Fibroblast of pulmonary artery (primary cell): ENCODE data around the gene NRGN.

Experiments
- DNase-seq: peaks from one replicate; pipeline ENCODE4 v3.0.0-alpha.2; 2010; ENCODE audit warnings: low read depth
- H3K4me3 ChIP-seq: replicated peaks from 2 replicates; pipeline ENCODE4 v1.5.1; 2011; ENCODE audit warnings: low read depth, mild to moderate bottlenecking, control low read depth, low read length, moderate library complexity
- CTCF ChIP-seq: IDR thresholded peaks from 2 replicates; pipeline ENCODE4 v1.5.1; 2011; ENCODE audit warnings: mild to moderate bottlenecking, control low read depth, low read length, inconsistent platforms; ENCODE audit errors: missing control alignments

Gene NRGN

GRCh38 chr11:124784051-124784450 is 44.3 kb downstream of the NRGN start:
- no peak for TF ChIP-seq CTCF
- no peak overlapping the region for H3K4me3 ChIP-seq
- DNase-seq, result no peak

- TF ChIP-seq CTCF, result no peak
- no peak overlapping the region for H3K4me3 ChIP-seq
- no peak for DNase-seq
Observed at GRCh38 chr11:124788521-124788920, 48.8 kb downstream of the NRGN start.

GRCh38 chr11:124791626-124792341 is 52.0 kb downstream of the NRGN start:
- no peak for DNase-seq
- no peak overlapping the region for H3K4me3 ChIP-seq
- TF ChIP-seq CTCF, result no peak

- peak; percentile 68 for DNase-seq
- no peak overlapping the region for H3K4me3 ChIP-seq
- peak; percentile 78 for TF ChIP-seq CTCF
Observed at GRCh38 chr11:124793466-124794278, 53.9 kb downstream of the NRGN start.

GRCh38 chr11:124796312-124796711 is 56.6 kb downstream of the NRGN start:
- no peak for TF ChIP-seq CTCF
- DNase-seq, result no peak

More at GRCh38 chr11:124796312-124796711, 56.6 kb downstream of the NRGN start:
- no peak overlapping the region for H3K4me3 ChIP-seq
